Fibroblast of lung (primary cell): ENCODE data around the gene NTN1.

ENCODE experiments used
- EZH2 ChIP-seq: IDR thresholded peaks from 2 replicates; pipeline ENCODE4 v1.5.1; 2012; ENCODE audit warnings: low read length, control low read depth, mild to moderate bottlenecking; ENCODE audit errors: missing control alignments
- TF ChIP-seq, protein P1 (sequence below), 2 donors: IDR thresholded peaks in 1 of 2; conservative IDR thresholded peaks in 1 of 2; 1 replicate in 1 of 2; 2 replicates in 1 of 2; pipeline ENCODE4 v1.5.1; 2011 to 2012; ENCODE audit warnings: low read length in 2 of 2, control low read depth in 1 of 2, inconsistent platforms in 1 of 2, low read depth in 1 of 2, mild to moderate bottlenecking in 1 of 2

- TF ChIP-seq, protein P1, sequence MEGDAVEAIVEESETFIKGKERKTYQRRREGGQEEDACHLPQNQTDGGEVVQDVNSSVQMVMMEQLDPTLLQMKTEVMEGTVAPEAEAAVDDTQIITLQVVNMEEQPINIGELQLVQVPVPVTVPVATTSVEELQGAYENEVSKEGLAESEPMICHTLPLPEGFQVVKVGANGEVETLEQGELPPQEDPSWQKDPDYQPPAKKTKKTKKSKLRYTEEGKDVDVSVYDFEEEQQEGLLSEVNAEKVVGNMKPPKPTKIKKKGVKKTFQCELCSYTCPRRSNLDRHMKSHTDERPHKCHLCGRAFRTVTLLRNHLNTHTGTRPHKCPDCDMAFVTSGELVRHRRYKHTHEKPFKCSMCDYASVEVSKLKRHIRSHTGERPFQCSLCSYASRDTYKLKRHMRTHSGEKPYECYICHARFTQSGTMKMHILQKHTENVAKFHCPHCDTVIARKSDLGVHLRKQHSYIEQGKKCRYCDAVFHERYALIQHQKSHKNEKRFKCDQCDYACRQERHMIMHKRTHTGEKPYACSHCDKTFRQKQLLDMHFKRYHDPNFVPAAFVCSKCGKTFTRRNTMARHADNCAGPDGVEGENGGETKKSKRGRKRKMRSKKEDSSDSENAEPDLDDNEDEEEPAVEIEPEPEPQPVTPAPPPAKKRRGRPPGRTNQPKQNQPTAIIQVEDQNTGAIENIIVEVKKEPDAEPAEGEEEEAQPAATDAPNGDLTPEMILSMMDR (conservative IDR thresholded peaks at IDR 0.05 in 1 of 2, IDR thresholded peaks at IDR 0.05 in 1 of 2; ENCODE audit: low read depth in 1 of 2, low read length in 2 of 2) = no peak
- no peak for TF ChIP-seq EZH2
Measured at GRCh38 chr17:9141425-9141753, 120.1 kb downstream of the NTN1 start.
